Measurements from ENCODE around the gene PCNT.

The PCNT gene

DNA sequence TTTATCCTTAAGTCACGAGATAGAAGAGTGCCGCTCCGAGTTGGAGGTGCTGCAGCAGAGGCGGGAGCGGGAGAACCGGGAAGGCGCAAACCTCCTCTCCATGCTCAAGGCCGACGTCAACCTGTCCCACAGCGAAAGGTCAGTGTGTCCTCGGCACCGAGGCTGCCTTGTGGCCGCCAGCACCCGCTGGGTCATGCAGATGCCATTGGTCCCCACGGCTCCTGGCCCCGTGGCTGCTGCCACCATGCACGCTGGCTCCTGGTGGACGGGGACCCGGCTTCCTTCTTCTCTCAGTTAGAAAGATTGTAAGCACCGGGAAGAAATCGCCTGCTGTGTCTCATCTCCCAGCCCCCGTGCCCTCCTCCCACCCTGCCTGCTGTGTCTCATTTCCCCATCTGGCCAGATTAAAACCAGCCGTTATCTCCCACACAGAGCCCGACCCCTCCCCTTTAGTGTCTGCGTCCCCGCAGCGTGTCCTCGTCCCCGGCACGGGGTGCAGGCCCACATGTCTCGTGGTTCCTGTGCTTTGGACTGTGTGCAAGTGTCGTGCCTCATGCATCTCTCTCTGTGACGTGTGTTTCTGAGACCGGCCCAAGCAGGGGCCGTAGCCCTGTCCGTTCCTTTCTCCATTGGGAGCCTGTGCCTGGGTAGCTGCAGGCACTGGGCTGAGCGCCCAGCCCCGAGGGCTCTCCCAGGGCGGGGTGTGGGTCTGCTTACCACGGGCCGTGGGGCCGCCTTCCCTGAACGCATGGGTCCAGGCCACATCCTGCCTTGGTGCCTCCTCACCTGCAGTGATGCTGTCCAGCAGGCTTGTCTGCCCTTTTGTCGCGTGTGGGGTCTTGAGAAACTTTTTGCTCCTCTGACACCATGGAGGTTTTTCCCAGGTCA lies 62.1 kb downstream of the PCNT start (continued):
- TF ChIP-seq, protein P1, sequence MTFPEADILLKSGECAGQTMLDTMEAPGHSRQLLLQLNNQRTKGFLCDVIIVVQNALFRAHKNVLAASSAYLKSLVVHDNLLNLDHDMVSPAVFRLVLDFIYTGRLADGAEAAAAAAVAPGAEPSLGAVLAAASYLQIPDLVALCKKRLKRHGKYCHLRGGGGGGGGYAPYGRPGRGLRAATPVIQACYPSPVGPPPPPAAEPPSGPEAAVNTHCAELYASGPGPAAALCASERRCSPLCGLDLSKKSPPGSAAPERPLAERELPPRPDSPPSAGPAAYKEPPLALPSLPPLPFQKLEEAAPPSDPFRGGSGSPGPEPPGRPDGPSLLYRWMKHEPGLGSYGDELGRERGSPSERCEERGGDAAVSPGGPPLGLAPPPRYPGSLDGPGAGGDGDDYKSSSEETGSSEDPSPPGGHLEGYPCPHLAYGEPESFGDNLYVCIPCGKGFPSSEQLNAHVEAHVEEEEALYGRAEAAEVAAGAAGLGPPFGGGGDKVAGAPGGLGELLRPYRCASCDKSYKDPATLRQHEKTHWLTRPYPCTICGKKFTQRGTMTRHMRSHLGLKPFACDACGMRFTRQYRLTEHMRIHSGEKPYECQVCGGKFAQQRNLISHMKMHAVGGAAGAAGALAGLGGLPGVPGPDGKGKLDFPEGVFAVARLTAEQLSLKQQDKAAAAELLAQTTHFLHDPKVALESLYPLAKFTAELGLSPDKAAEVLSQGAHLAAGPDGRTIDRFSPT (tag by site-specific recombination; IDR thresholded peaks at IDR 0.05) = no peak
- no peak for TF ChIP-seq KLF1 (tag by site-specific recombination; IDR thresholded peaks at IDR 0.05)
- TF ChIP-seq, protein P2, sequence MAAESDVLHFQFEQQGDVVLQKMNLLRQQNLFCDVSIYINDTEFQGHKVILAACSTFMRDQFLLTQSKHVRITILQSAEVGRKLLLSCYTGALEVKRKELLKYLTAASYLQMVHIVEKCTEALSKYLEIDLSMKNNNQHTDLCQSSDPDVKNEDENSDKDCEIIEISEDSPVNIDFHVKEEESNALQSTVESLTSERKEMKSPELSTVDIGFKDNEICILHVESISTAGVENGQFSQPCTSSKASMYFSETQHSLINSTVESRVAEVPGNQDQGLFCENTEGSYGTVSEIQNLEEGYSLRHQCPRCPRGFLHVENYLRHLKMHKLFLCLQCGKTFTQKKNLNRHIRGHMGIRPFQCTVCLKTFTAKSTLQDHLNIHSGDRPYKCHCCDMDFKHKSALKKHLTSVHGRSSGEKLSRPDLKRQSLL (tag by site-specific recombination; IDR thresholded peaks at IDR 0.05) = no peak
- TF ChIP-seq, protein P3, sequence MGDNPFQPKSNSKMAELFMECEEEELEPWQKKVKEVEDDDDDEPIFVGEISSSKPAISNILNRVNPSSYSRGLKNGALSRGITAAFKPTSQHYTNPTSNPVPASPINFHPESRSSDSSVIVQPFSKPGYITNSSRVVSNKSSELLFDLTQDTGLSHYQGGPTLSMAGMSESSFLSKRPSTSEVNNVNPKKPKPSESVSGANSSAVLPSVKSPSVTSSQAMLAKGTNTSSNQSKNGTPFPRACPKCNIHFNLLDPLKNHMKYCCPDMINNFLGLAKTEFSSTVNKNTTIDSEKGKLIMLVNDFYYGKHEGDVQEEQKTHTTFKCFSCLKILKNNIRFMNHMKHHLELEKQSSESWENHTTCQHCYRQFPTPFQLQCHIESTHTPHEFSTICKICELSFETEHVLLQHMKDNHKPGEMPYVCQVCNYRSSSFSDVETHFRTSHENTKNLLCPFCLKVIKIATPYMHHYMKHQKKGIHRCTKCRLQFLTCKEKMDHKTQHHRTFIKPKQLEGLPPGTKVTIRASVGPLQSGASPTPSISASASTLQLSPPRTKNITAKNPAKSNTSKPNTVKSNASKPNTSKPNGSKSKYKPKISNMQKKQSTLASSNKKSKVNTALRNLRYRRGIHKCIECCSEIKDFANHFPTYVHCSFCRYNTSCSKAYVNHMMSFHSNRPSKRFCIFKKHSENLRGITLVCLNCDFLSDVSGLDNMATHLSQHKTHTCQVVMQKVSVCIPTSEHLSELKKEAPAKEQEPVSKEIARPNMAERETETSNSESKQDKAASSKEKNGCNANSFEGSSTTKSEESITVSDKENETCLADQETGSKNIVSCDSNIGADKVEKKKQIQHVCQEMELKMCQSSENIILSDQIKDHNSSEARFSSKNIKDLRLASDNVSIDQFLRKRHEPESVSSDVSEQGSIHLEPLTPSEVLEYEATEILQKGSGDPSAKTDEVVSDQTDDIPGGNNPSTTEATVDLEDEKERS (tag by site-specific recombination; IDR thresholded peaks at IDR 0.05) = no peak
- no peak for TF ChIP-seq ZNF114 (tag by site-specific recombination; IDR thresholded peaks at IDR 0.05)

DNA sequence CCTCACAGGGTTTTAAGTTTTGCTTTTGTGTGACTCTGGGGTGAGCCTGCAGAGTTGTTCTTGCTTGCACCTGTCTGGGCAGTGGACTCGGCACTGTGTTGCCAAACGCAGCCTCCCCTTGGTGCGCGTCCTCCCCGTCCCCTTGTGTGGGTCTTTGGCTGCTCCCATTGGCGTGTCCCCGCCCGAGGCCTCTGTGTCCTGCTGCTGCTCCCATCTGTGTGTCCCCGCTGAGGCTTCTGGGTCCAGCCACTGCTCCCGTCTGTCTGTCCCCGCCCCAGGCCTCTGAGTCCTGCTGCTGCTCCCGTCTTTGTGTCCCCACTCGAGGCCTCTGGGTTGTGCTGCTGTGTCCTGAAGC lies 62.8 kb downstream of the PCNT start:
- no peaks in the 10 kb centered on the region for H3K4me1 ChIP-seq (ENCODE audit: control insufficient read depth, insufficient read depth, low read length)
- no peak for TF ChIP-seq ZNF174 (tag by site-specific recombination; IDR thresholded peaks at IDR 0.05)
- no peak for TF ChIP-seq ZBTB48 (tag by site-specific recombination; IDR thresholded peaks at IDR 0.05)
- TF ChIP-seq, protein P4, sequence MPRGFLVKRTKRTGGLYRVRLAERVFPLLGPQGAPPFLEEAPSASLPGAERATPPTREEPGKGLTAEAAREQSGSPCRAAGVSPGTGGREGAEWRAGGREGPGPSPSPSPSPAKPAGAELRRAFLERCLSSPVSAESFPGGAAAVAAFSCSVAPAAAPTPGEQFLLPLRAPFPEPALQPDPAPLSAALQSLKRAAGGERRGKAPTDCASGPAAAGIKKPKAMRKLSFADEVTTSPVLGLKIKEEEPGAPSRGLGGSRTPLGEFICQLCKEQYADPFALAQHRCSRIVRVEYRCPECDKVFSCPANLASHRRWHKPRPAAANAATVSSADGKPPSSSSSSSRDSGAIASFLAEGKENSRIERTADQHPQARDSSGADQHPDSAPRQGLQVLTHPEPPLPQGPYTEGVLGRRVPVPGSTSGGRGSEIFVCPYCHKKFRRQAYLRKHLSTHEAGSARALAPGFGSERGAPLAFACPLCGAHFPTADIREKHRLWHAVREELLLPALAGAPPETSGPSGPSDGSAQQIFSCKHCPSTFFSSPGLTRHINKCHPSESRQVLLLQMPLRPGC (tag by site-specific recombination; IDR thresholded peaks at IDR 0.05) = no peak
- no peak for TF ChIP-seq ZNF404 (tag by site-specific recombination; IDR thresholded peaks at IDR 0.05)
- TF ChIP-seq, protein P5, sequence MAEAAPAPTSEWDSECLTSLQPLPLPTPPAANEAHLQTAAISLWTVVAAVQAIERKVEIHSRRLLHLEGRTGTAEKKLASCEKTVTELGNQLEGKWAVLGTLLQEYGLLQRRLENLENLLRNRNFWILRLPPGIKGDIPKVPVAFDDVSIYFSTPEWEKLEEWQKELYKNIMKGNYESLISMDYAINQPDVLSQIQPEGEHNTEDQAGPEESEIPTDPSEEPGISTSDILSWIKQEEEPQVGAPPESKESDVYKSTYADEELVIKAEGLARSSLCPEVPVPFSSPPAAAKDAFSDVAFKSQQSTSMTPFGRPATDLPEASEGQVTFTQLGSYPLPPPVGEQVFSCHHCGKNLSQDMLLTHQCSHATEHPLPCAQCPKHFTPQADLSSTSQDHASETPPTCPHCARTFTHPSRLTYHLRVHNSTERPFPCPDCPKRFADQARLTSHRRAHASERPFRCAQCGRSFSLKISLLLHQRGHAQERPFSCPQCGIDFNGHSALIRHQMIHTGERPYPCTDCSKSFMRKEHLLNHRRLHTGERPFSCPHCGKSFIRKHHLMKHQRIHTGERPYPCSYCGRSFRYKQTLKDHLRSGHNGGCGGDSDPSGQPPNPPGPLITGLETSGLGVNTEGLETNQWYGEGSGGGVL (tag by site-specific recombination; IDR thresholded peaks at IDR 0.05) = no peak
- H3K4me3 ChIP-seq (ENCODE audit: low read depth, low read length) = no peak overlapping the region
- H3K36me3 ChIP-seq (ENCODE audit: control insufficient read depth in 2 of 2, insufficient read depth in 1 of 2, low read length in 2 of 2) = peaks cover 0 to 93% of the 10 kb centered on the region in 2 experiments; a peak in 2 of 3 replicates
- H3K27ac ChIP-seq (ENCODE audit: extremely low read depth, low read depth, low read length) = no peak overlapping the region
- ChIA-PET POLR2A (no interaction called here), CTCF (no interaction called here)
- no peaks in the 10 kb centered on the region for H3K9me3 ChIP-seq (ENCODE audit: control insufficient read depth, insufficient read depth, low read depth, low read length)

DNA sequence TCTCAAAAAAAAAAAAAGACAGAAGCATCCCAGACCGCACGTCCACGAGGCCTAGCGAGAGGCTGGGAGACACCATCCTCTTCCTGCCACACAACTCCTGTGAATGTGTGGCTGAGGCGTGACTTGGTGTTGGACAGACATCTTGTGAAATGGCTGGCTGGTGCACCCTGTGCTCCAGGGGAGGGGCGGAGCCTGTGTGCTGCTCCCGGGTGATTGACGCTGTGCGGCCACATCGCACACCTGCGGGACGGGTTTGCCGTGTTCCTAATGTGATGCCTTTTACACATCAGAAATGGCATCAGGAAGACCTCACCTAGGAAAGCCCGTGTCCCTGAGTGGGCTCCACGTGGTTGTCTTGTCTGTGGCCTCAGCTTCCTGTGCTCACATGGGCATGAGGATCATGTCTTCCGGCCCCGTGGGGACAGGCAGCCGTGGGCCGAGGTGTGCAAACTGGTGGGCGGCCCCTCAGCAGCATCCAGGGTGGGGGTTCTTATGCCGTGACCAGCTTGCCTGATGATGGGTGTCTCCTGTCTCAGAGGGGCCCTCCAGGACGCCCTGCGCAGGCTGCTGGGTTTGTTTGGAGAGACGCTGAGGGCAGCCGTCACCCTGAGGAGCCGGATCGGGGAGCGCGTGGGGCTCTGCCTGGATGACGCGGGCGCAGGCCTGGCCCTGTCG lies 64.4 kb downstream of the PCNT start:
- H3K36me3 ChIP-seq (ENCODE audit: control insufficient read depth in 2 of 2, insufficient read depth in 1 of 2, low read length in 2 of 2) = peaks cover 0 to 88% of the 10 kb centered on the region in 2 experiments; a peak in 2 of 3 replicates
- H3K4me1 ChIP-seq (ENCODE audit: control insufficient read depth, insufficient read depth, low read length) = no peaks in the 10 kb centered on the region
- H3K4me3 ChIP-seq (ENCODE audit: low read depth, low read length) = no peak overlapping the region
- H3K9me3 ChIP-seq (ENCODE audit: control insufficient read depth, insufficient read depth, low read depth, low read length) = no peaks in the 10 kb centered on the region
- no peak overlapping the region for H3K27ac ChIP-seq (ENCODE audit: extremely low read depth, low read depth, low read length)
- TF ChIP-seq ZNF10 (tag by site-specific recombination; IDR thresholded peaks at IDR 0.05) (peak; percentile 85), ZNF302 (tag by site-specific recombination; IDR thresholded peaks at IDR 0.05; ENCODE audit: low read depth) (no peak), ZNF341 (tag by site-specific recombination; IDR thresholded peaks at IDR 0.05; ENCODE audit: low read depth) (no peak)
- POLR2A ChIA-PET = no interaction called here
- CTCF ChIA-PET = no interaction called here

All from HEK293 (cell line).